HG03575 (cell line): ENCODE measurements around the gene TCF12.

Experiments
- ATAC-seq: cut with Tn5 transposase; IDR thresholded peaks from one replicate; pipeline ENCODE4 v1.9.1; 2021; ENCODE audit not compliant: unreplicated experiment, insufficient number of reproducible peaks, low FRiP score; ENCODE audit errors: extremely low read depth

TCF12 gene

GRCh38 chr15:57216288-57216687, 297.8 kb downstream of the TCF12 start:
- no peak for ATAC-seq

GRCh38 chr15:57217778-57218598, 299.5 kb downstream of the TCF12 start:
- no peak for ATAC-seq

- no peak for ATAC-seq
Measured at GRCh38 chr15:57218826-57219576, 300.6 kb downstream of the TCF12 start.

GRCh38 chr15:57220205-57220604, 301.8 kb downstream of the TCF12 start:
- no peak for ATAC-seq

GRCh38 chr15:57221134-57221533, 302.7 kb downstream of the TCF12 start:
- no peak for ATAC-seq

GRCh38 chr15:57223345-57223744, 304.9 kb downstream of the TCF12 start:
- ATAC-seq = no peak

GRCh38 chr15:57223887-57224286, 305.4 kb downstream of the TCF12 start:
- ATAC-seq = no peak

- no peak for ATAC-seq
Measured at GRCh38 chr15:57224664-57225063, 306.2 kb downstream of the TCF12 start.

GRCh38 chr15:57227166-57227565, 308.7 kb downstream of the TCF12 start:
- no peak for ATAC-seq

- no peak for ATAC-seq
Measured at GRCh38 chr15:57227899-57228298, 309.5 kb downstream of the TCF12 start.

GRCh38 chr15:57228395-57228794, 310.0 kb downstream of the TCF12 start:
- no peak for ATAC-seq

GRCh38 chr15:57229051-57229450, 310.6 kb downstream of the TCF12 start:
- ATAC-seq = no peak

- no peak for ATAC-seq
Measured at GRCh38 chr15:57231559-57231958, 313.1 kb downstream of the TCF12 start.

- no peak for ATAC-seq
Measured at GRCh38 chr15:57234156-57234555, 315.7 kb downstream of the TCF12 start.

- ATAC-seq = no peak
Measured at GRCh38 chr15:57235186-57235585, 316.7 kb downstream of the TCF12 start.

GRCh38 chr15:57235873-57236272, 317.4 kb downstream of the TCF12 start:
- ATAC-seq = no peak

GRCh38 chr15:57236561-57237300, 318.3 kb downstream of the TCF12 start:
- ATAC-seq = no peak

- no peak for ATAC-seq
Measured at GRCh38 chr15:57237301-57237642, 318.8 kb downstream of the TCF12 start.

- no peak for ATAC-seq
Measured at GRCh38 chr15:57237676-57238075, 319.2 kb downstream of the TCF12 start.

GRCh38 chr15:57245130-57245529, 326.7 kb downstream of the TCF12 start:
- ATAC-seq = no peak
